ENCODE measurements around the gene TJAP1.

DNA sequence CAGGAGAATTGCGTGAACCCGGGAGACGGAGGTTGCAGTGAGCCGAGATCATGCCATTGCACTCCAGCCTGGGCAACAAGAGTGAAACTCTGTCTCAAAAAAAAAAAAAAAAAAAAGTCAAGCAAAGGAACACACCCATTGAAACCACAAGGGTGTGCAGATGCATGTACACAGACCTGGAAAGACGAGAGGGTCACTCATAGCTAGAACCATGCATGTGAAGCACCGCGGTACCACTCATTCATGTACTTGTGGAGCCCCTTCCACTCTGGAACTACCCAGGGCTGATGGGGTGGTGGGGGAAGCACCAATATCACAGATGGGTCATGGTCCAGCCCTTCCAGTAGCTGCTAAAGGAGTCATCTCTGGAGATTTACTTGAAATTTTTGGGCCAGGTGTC lies 7.4 kb upstream of the TJAP1 start:
- TF ChIP-seq ZNF560 (tag by site-specific recombination; IDR thresholded peaks at IDR 0.05; ENCODE audit: borderline replicate concordance), result no peak
- TF ChIP-seq ZFP37 (tag by site-specific recombination; IDR thresholded peaks at IDR 0.05), result no peak
- TF ChIP-seq CTCF (tag by site-specific recombination; IDR thresholded peaks at IDR 0.05), result no peak
- TF ChIP-seq KLF16 (tag by site-specific recombination; IDR thresholded peaks at IDR 0.05), result no peak
- TF ChIP-seq ZBTB21 (tag by site-specific recombination; IDR thresholded peaks at IDR 0.05), result no peak
- TF ChIP-seq ZNF624 (tag by site-specific recombination; IDR thresholded peaks at IDR 0.05), result no peak
- TF ChIP-seq ZNF2 (tag by site-specific recombination; IDR thresholded peaks at IDR 0.05), result no peak
- TF ChIP-seq ZNF354C (tag by site-specific recombination; IDR thresholded peaks at IDR 0.05; ENCODE audit: borderline replicate concordance, low read depth), result no peak
- TF ChIP-seq ZNF37A (tag by site-specific recombination; IDR thresholded peaks at IDR 0.05), result no peak
- no peak for TF ChIP-seq ZFP69B (tag by site-specific recombination; IDR thresholded peaks at IDR 0.05)
- TF ChIP-seq ZBTB8A (tag by site-specific recombination; IDR thresholded peaks at IDR 0.05), result no peak
